HUES48 (cell line): ENCODE results near the gene SIGLEC6.

Experiments
- H3K27ac ChIP-seq: one replicate; pipeline ENCODE4 v1.7.0; 2013; ENCODE audit warnings: low read depth, low read length, inconsistent platforms
- H3K27me3 ChIP-seq: 2 replicates; pipeline ENCODE4 v1.6.1; 2013; ENCODE audit warnings: mild to moderate bottlenecking, low read length; ENCODE audit not compliant: control insufficient read depth, insufficient read depth
- H3K36me3 ChIP-seq: 2 replicates; pipeline ENCODE4 v1.6.1; 2013; ENCODE audit warnings: low read length; ENCODE audit not compliant: control insufficient read depth, insufficient read depth
- H3K4me1 ChIP-seq: 2 replicates; pipeline ENCODE4 v1.6.1; 2013; ENCODE audit warnings: mild to moderate bottlenecking, low read length; ENCODE audit not compliant: control insufficient read depth, insufficient read depth
- H3K4me3 ChIP-seq: 2 replicates; pipeline ENCODE4 v1.5.1; 2013; ENCODE audit warnings: mild to moderate bottlenecking, low read depth, low read length
- H3K9ac ChIP-seq: 2 replicates; pipeline ENCODE4 v1.6.1; 2013; ENCODE audit warnings: mild to moderate bottlenecking, low read depth, low read length, moderate library complexity
- H3K9me3 ChIP-seq: 2 replicates; pipeline ENCODE4 v1.6.1; 2013; ENCODE audit warnings: low read length; ENCODE audit not compliant: control insufficient read depth, insufficient read depth

Gene SIGLEC6

GRCh38 chr19:51490676-51491075, 40.8 kb downstream of the SIGLEC6 start:
- H3K9me3 ChIP-seq = peaks cover 57% of the 10 kb centered on the region
- H3K9ac ChIP-seq = no peak overlapping the region
- H3K4me1 ChIP-seq = no peaks in the 10 kb centered on the region
- no peaks in the 10 kb centered on the region for H3K36me3 ChIP-seq
- H3K4me3 ChIP-seq = no peak overlapping the region
- H3K27me3 ChIP-seq = no peaks in the 10 kb centered on the region
- no peak overlapping the region for H3K27ac ChIP-seq

- H3K9ac ChIP-seq = no peak overlapping the region
- no peak overlapping the region for H3K27ac ChIP-seq
- no peak overlapping the region for H3K4me3 ChIP-seq
- no peaks in the 10 kb centered on the region for H3K36me3 ChIP-seq
- H3K27me3 ChIP-seq = no peaks in the 10 kb centered on the region
- no peaks in the 10 kb centered on the region for H3K4me1 ChIP-seq
- peaks cover 61% of the 10 kb centered on the region for H3K9me3 ChIP-seq
Measured at GRCh38 chr19:51489113-51489512, 42.4 kb downstream of the SIGLEC6 start.

- no peaks in the 10 kb centered on the region for H3K27me3 ChIP-seq
- no peak overlapping the region for H3K9ac ChIP-seq
- no peaks in the 10 kb centered on the region for H3K4me1 ChIP-seq
Measured at GRCh38 chr19:51488491-51488890, 43.0 kb downstream of the SIGLEC6 start.

GRCh38 chr19:51485960-51486660, 45.4 kb downstream of the SIGLEC6 start:
- H3K9me3 ChIP-seq = peaks cover 47% of the 10 kb centered on the region
- no peak overlapping the region for H3K4me3 ChIP-seq
- H3K4me1 ChIP-seq = no peaks in the 10 kb centered on the region
- no peak overlapping the region for H3K27ac ChIP-seq
- H3K27me3 ChIP-seq = no peaks in the 10 kb centered on the region
- no peak overlapping the region for H3K9ac ChIP-seq
- H3K36me3 ChIP-seq = no peaks in the 10 kb centered on the region

More at GRCh38 chr19:51488491-51488890, 43.0 kb downstream of the SIGLEC6 start:
- Histone ChIP-seq H3K36me3 (no peaks in the 10 kb centered on the region), H3K9me3 (peaks cover 59% of the 10 kb centered on the region), H3K4me3 (no peak overlapping the region), H3K27ac (no peak overlapping the region)

GRCh38 chr19:51480590-51480989, 50.9 kb downstream of the SIGLEC6 start:
- H3K36me3 ChIP-seq = no peaks in the 10 kb centered on the region
- H3K4me3 ChIP-seq = no peak overlapping the region
- peaks cover 28% of the 10 kb centered on the region; the same call in 1 of the 2 replicates for H3K9me3 ChIP-seq
- H3K27ac ChIP-seq = no peak overlapping the region
- no peaks in the 10 kb centered on the region for H3K4me1 ChIP-seq
- no peak overlapping the region for H3K9ac ChIP-seq
- H3K27me3 ChIP-seq = no peaks in the 10 kb centered on the region

- H3K27me3 ChIP-seq = no peaks in the 10 kb centered on the region
- H3K36me3 ChIP-seq = no peaks in the 10 kb centered on the region
- no peak overlapping the region for H3K4me3 ChIP-seq
- H3K9ac ChIP-seq = no peak overlapping the region
- H3K9me3 ChIP-seq = peaks cover 20% of the 10 kb centered on the region; the same call in 1 of the 2 replicates
- H3K4me1 ChIP-seq = no peaks in the 10 kb centered on the region
- H3K27ac ChIP-seq = no peak overlapping the region
Measured at GRCh38 chr19:51479531-51480331, 51.7 kb downstream of the SIGLEC6 start.

- H3K36me3 ChIP-seq = no peaks in the 10 kb centered on the region
- H3K9me3 ChIP-seq = peaks cover 14% of the 10 kb centered on the region; the same call in 1 of the 2 replicates
- no peak within 1 kb of the TSS for H3K27ac ChIP-seq
- no peaks in the 10 kb centered on the region for H3K27me3 ChIP-seq
- no peak within 1 kb of the TSS for H3K9ac ChIP-seq
- no peak within 1 kb of the TSS for H3K4me3 ChIP-seq
- H3K4me1 ChIP-seq = no peaks in the 10 kb centered on the region
Measured at GRCh38 chr19:51478381-51479234, 52.9 kb downstream of the SIGLEC6 start, which contains the start of gene CEACAM18. CEACAM18 (plus strand) TSS chr19:51478539.

GRCh38 chr19:51477344-51477743, 54.1 kb downstream of the SIGLEC6 start:
- Histone ChIP-seq H3K9ac (no peak overlapping the region), H3K27me3 (no peaks in the 10 kb centered on the region), H3K9me3 (peaks cover 8% of the 10 kb centered on the region; the same call in 1 of the 2 replicates), H3K4me1 (no peaks in the 10 kb centered on the region), H3K27ac (no peak overlapping the region), H3K4me3 (no peak overlapping the region), H3K36me3 (no peaks in the 10 kb centered on the region)

- Histone ChIP-seq H3K4me3 (no peak overlapping the region), H3K4me1 (no peaks in the 10 kb centered on the region), H3K9me3 (peaks cover 8% of the 10 kb centered on the region; the same call in 1 of the 2 replicates), H3K27me3 (no peaks in the 10 kb centered on the region), H3K9ac (no peak overlapping the region), H3K36me3 (no peaks in the 10 kb centered on the region), H3K27ac (no peak overlapping the region)
Measured at GRCh38 chr19:51476164-51476563, 55.3 kb downstream of the SIGLEC6 start.

- Histone ChIP-seq H3K4me1 (no peaks in the 10 kb centered on the region), H3K9ac (no peak overlapping the region), H3K27me3 (no peaks in the 10 kb centered on the region), H3K4me3 (no peak overlapping the region), H3K27ac (no peak overlapping the region), H3K36me3 (no peaks in the 10 kb centered on the region), H3K9me3 (peaks cover 8% of the 10 kb centered on the region; the same call in 1 of the 2 replicates)
Measured at GRCh38 chr19:51473009-51473707, 58.3 kb downstream of the SIGLEC6 start.
